ENCODE measurements around the gene HOXB4.

GRCh38 chr17:48599354-48599753 is 21.2 kb upstream of the HOXB4 start:
- TF ChIP-seq CTCF (conservative IDR thresholded peaks at IDR 0.05) (no peak), EZH2 (IDR thresholded peaks at IDR 0.05; ENCODE audit: low read depth) (no peak)

Measured in PC-9 (cell line).